DMS114 treated with DMSO at 0.1 percent for 48 hours (cell line): ENCODE data around the gene CDC42EP5.
"Not testable (repeated sequence)": the region's sequence is repeated elsewhere in the genome, so short reads cannot be mapped to it uniquely, and the experiment has no call there.

Experiments used
- DNase-seq: peaks from one replicate; lab custom pipeline; 2025; ENCODE audit not compliant: unreplicated experiment; lab: John Stamatoyannopoulos, UW

Gene CDC42EP5

GRCh38 chr19:54448774-54449700, 24.1 kb downstream of the CDC42EP5 start, which contains the start of gene LENG8:
LENG8 (plus strand) TSS chr19:54449199; CDS start chr19:54451345, 2,146 bp downstream.
- DNase-seq = peak; percentile 94

- DNase-seq = peak; percentile 62
Observed at GRCh38 chr19:54448040-54448773, 24.9 kb downstream of the CDC42EP5 start.

- DNase-seq = not testable (repeated sequence)
Observed at GRCh38 chr19:54446349-54446748, 26.7 kb downstream of the CDC42EP5 start.

GRCh38 chr19:54444737-54445136, 28.4 kb downstream of the CDC42EP5 start:
- DNase-seq = no peak

GRCh38 chr19:54440641-54441040, 32.5 kb downstream of the CDC42EP5 start:
- no peak for DNase-seq

GRCh38 chr19:54439174-54439851, 33.8 kb downstream of the CDC42EP5 start:
- DNase-seq = peak; percentile 49

- no peak for DNase-seq
Observed at GRCh38 chr19:54436628-54437252, 36.4 kb downstream of the CDC42EP5 start.

- no peak for DNase-seq
Observed at GRCh38 chr19:54436031-54436523, 37.0 kb downstream of the CDC42EP5 start.

- DNase-seq = no peak
Observed at GRCh38 chr19:54435551-54436016, 37.5 kb downstream of the CDC42EP5 start.

- no peak for DNase-seq
Observed at GRCh38 chr19:54434873-54435214, 38.3 kb downstream of the CDC42EP5 start.

- no peak for DNase-seq
Observed at GRCh38 chr19:54434112-54434872, 38.8 kb downstream of the CDC42EP5 start.

GRCh38 chr19:54433697-54434096, 39.4 kb downstream of the CDC42EP5 start:
- no peak for DNase-seq

GRCh38 chr19:54432144-54432738, 40.9 kb downstream of the CDC42EP5 start:
- no peak for DNase-seq

GRCh38 chr19:54431255-54431838, 41.7 kb downstream of the CDC42EP5 start:
- DNase-seq = no peak

- DNase-seq = no peak
Observed at GRCh38 chr19:54430306-54431254, 42.5 kb downstream of the CDC42EP5 start.

GRCh38 chr19:54429545-54430227, 43.4 kb downstream of the CDC42EP5 start:
- no peak for DNase-seq

GRCh38 chr19:54429176-54429495, 44.0 kb downstream of the CDC42EP5 start:
- DNase-seq = no peak
